NT2/D1 (cell line): ENCODE data around the gene KCNK7.

ENCODE experiments used
- DNase-seq: peaks from one replicate; pipeline ENCODE4 v3.0.0-alpha.2; 2011; ENCODE audit warnings: low read depth, low spot score
- H3K27me3 ChIP-seq: 2 replicates; pipeline ENCODE4 v1.6.0; 2011; ENCODE audit warnings: mild to moderate bottlenecking; ENCODE audit not compliant: insufficient read length, insufficient read depth
- H3K36me3 ChIP-seq: 2 replicates; pipeline ENCODE4 v1.6.1; 2011; ENCODE audit warnings: mild to moderate bottlenecking, low read length, mixed read lengths; ENCODE audit not compliant: insufficient read depth, insufficient read length
- H3K4me1 ChIP-seq: 2 replicates; pipeline ENCODE4 v1.5.1; 2011; ENCODE audit not compliant: insufficient read depth, insufficient read length
- H3K4me3 ChIP-seq: 2 replicates; pipeline ENCODE4 v1.5.1; 2011; ENCODE audit warnings: low read depth; ENCODE audit not compliant: insufficient read length
- H3K9ac ChIP-seq: 2 replicates; pipeline ENCODE4 v1.6.0; 2011; ENCODE audit warnings: low read depth; ENCODE audit not compliant: insufficient read length
- H3K9me3 ChIP-seq: 2 replicates; pipeline ENCODE4 v1.5.1; 2011; ENCODE audit warnings: mild to moderate bottlenecking, low read length; ENCODE audit not compliant: insufficient read depth
- SUZ12 ChIP-seq: IDR thresholded peaks from 2 replicates; pipeline ENCODE4 v1.6.1; 2011; ENCODE audit not compliant: insufficient read length, insufficient read depth; ENCODE audit errors: extremely low read depth
- YY1 ChIP-seq: IDR thresholded peaks from 2 replicates; pipeline ENCODE4 v1.6.1; 2011; ENCODE audit not compliant: insufficient read length, insufficient read depth
- ZNF274 ChIP-seq: IDR thresholded peaks from 2 replicates; pipeline ENCODE4 v1.6.1; 2011; ENCODE audit warnings: mild to moderate bottlenecking, low read depth, low read length

The KCNK7 gene

DNA sequence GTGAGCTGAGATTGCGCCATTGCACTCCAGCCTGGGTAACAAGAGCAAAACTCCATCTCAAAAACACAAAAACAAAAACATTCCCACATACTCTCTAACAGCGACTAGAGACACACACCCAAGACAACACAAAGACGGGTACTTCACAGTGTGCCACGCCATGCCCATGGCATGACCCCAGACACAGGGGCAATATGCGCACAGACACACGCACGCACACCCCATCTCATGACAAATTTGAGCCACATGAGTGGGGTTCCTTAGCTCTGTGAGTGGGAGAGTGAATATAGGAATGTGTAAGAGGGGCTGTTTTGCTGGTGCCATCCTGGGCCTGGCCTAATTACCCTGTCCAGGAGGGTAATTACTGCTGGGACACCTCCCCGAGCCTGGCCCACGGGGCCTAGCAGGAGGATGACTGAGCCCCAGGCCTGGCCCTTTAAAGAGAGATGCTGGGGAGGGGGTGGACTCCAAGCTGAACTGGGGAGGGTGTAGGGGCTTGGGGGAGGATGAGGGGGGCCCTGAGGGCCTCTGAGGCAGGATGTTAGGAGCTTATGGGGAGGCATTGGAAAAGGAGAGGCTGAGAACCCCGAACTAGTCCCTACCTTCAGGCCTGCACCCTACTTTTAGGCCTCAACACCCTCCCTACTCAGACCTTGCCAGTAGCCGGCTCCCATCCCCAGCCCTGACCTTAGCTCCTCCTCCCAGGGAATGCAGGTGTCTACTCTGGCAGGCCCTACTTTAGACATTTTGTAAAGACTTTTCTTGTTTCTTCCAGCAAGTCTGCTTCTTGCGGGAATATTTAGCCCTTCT lies 38.9 kb downstream of the KCNK7 start:
- DNase-seq = no peak

GRCh38 chr11:65555693-65556231 lies 39.8 kb downstream of the KCNK7 start:
- Histone ChIP-seq H3K36me3 (no peaks in the 10 kb centered on the region), H3K9me3 (no peaks in the 10 kb centered on the region), H3K27me3 (no peaks in the 10 kb centered on the region), H3K9ac (peak overlapping the region; percentile 25), H3K4me3 (no peak overlapping the region), H3K4me1 (peaks cover 55% of the 10 kb centered on the region)
- TF ChIP-seq YY1 (no peak), SUZ12 (no peak)
- no peak for DNase-seq

More for the DNA sequence above, 38.9 kb downstream of the KCNK7 start:
- Histone ChIP-seq H3K9ac (peak overlapping the region; percentile 78), H3K9me3 (no peaks in the 10 kb centered on the region), H3K27me3 (no peaks in the 10 kb centered on the region), H3K4me3 (peak overlapping the region; percentile 19), H3K4me1 (peaks cover 55% of the 10 kb centered on the region), H3K36me3 (no peaks in the 10 kb centered on the region)
- TF ChIP-seq ZNF274 (no peak), SUZ12 (no peak)

DNA sequence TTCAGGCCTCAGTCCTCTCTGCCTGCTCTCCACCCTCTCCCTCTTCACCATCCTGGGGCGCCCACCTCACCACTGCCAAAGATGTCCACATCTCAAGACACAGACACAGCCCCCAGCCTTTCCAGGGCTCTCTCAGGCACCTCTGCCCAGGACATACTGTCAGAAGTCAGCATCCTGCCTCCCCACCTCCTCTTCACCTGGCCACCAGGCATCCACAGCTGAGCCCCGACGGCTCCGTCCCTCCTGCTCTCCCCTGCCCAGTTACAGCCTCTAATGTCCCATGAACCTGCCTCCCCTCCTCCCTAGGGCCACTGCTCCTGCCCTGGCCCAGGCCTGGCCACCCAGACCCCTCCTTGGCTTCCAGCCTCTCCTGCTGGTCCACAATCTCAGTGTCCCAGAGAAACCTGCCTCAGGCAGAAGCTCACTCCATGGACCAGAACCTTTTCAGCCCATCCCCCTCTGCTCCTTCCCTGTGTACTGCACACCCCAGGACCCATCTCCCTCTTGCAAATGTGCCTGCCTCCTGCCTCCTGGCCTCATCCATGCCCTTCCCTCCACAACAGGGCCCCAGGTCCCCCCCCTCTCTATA lies 40.7 kb downstream of the KCNK7 start:
- no peak for DNase-seq
- no peaks in the 10 kb centered on the region for H3K36me3 ChIP-seq
- peaks cover 49% of the 10 kb centered on the region for H3K4me1 ChIP-seq
- no peaks in the 10 kb centered on the region for H3K9me3 ChIP-seq
- TF ChIP-seq ZNF274 = no peak
- TF ChIP-seq SUZ12 = no peak
- no peak for TF ChIP-seq YY1
- no peaks in the 10 kb centered on the region for H3K27me3 ChIP-seq
- peak overlapping the region; percentile 52 for H3K9ac ChIP-seq
- no peak overlapping the region for H3K4me3 ChIP-seq

DNA sequence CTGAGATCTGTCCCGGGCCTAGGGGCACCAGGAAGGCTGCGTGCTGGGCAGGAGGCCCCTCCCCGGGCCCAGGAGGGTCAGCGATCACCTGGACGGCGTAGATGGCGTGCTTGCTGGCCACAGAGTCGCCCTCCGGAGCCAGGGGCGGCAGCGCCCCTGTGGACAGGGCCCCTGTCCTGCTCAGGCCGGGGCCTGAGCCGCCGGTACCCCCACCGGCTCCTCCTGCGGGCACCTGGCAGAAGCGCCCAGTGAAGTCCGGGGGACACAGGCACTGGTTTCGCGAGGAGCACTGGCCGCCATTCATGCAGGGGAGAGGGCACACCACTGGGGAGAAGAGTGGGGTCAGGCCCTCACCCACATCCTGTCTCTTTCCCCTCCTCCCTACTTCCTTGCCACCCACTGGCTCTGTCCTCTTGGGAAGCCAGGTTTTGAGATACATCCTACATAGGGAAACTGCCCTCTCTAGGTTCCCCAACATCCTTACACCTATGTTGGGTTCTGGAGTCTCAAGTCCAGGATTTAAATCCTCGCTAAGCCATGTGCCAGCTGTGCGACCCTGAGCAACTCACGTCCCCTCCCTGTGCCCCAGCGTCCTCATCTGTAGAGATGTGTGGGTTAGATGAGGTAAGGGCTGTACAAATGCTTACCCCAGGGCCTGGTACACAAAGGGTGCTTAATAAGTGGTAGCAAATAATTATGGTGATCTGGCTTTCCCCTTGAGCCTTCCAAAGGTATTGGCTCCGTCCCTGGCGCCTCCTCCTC lies 41.4 kb downstream of the KCNK7 start:
- Histone ChIP-seq H3K36me3 (no peaks in the 10 kb centered on the region), H3K9ac (peak overlapping the region; percentile 57), H3K4me1 (peaks cover 45% of the 10 kb centered on the region), H3K9me3 (no peaks in the 10 kb centered on the region), H3K4me3 (no peak overlapping the region), H3K27me3 (no peaks in the 10 kb centered on the region)
- no peak for DNase-seq
- TF ChIP-seq SUZ12 (no peak), YY1 (no peak), ZNF274 (no peak)

GRCh38 chr11:65553301-65554001 lies 42.1 kb downstream of the KCNK7 start:
- no peaks in the 10 kb centered on the region for H3K36me3 ChIP-seq
- peaks cover 2% of the 10 kb centered on the region for H3K27me3 ChIP-seq
- peaks cover 43% of the 10 kb centered on the region for H3K4me1 ChIP-seq
- no peak for TF ChIP-seq YY1
- no peak for TF ChIP-seq ZNF274
- TF ChIP-seq SUZ12 = no peak
- H3K9ac ChIP-seq = peak overlapping the region; percentile 57
- no peaks in the 10 kb centered on the region for H3K9me3 ChIP-seq
- no peak overlapping the region for H3K4me3 ChIP-seq
- no peak for DNase-seq

DNA sequence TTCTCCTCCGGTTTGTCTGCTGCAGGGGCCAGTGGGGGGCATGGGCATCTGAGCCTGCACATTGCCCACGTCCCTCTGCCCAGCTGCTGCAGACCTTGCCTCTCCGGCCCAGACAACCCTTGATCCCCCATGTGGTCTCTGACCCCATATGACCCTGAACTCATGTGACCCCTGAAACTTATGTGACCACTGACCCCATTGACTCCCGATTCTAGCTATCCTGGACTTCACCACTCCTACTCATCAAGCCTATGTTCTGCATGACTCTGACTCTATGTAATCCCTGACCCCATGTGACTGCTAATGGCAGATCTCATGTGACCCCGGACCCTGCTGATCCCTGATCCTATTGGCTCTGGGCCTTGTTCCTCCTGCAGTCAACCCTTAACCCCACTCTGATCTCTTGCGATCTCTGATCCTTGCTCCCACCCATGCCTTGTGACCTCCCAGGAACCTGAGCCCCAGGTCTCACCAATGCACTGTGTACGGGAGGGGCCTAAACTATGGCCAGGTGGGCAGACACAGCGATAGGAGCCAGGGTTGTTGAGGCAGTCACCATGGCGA lies 43.1 kb downstream of the KCNK7 start:
- Histone ChIP-seq H3K4me1 (peaks cover 45% of the 10 kb centered on the region), H3K27me3 (peaks cover 2% of the 10 kb centered on the region), H3K9me3 (no peaks in the 10 kb centered on the region), H3K36me3 (no peaks in the 10 kb centered on the region), H3K9ac (peak overlapping the region; percentile 37), H3K4me3 (no peak overlapping the region)
- DNase-seq = no peak
- TF ChIP-seq ZNF274 (no peak), SUZ12 (no peak), YY1 (no peak)
